Memory B cell (primary cell): Measurements from ENCODE around the gene NME3.

Source experiments
- ATAC-seq: fragments of 150-1000 bp; cut with Tn5 transposase; 2 replicates; pipeline ENCODE4 v1.10.0; 2021; ENCODE audit warnings: low read depth, mild to moderate bottlenecking, moderate library complexity
- DNase-seq, 2 donors: peaks; one replicate each; pipeline ENCODE4 v3.0.0; 2022; ENCODE audit warnings: low spot score in 2 of 2
- H3K27ac Mint-ChIP-seq: one replicate; pipeline ENCODE4 v1.8.0; 2022; ENCODE audit warnings: mild to moderate bottlenecking, moderate library complexity, mixed read lengths
- H3K27me3 Mint-ChIP-seq: one replicate; pipeline ENCODE4 v1.8.0; 2022; ENCODE audit warnings: mixed read lengths
- H3K36me3 Mint-ChIP-seq: one replicate; pipeline ENCODE4 v1.8.0; 2022; ENCODE audit warnings: mild to moderate bottlenecking, mixed read lengths
- H3K4me1 Mint-ChIP-seq: one replicate; pipeline ENCODE4 v1.8.0; 2022; ENCODE audit warnings: mixed read lengths
- H3K4me3 Mint-ChIP-seq: one replicate; pipeline ENCODE4 v1.8.0; 2022; ENCODE audit warnings: mild to moderate bottlenecking, moderate library complexity, mixed read lengths
- H3K9me3 Mint-ChIP-seq: one replicate; pipeline ENCODE4 v1.8.0; 2022; ENCODE audit warnings: mixed read lengths

The NME3 gene

DNA sequence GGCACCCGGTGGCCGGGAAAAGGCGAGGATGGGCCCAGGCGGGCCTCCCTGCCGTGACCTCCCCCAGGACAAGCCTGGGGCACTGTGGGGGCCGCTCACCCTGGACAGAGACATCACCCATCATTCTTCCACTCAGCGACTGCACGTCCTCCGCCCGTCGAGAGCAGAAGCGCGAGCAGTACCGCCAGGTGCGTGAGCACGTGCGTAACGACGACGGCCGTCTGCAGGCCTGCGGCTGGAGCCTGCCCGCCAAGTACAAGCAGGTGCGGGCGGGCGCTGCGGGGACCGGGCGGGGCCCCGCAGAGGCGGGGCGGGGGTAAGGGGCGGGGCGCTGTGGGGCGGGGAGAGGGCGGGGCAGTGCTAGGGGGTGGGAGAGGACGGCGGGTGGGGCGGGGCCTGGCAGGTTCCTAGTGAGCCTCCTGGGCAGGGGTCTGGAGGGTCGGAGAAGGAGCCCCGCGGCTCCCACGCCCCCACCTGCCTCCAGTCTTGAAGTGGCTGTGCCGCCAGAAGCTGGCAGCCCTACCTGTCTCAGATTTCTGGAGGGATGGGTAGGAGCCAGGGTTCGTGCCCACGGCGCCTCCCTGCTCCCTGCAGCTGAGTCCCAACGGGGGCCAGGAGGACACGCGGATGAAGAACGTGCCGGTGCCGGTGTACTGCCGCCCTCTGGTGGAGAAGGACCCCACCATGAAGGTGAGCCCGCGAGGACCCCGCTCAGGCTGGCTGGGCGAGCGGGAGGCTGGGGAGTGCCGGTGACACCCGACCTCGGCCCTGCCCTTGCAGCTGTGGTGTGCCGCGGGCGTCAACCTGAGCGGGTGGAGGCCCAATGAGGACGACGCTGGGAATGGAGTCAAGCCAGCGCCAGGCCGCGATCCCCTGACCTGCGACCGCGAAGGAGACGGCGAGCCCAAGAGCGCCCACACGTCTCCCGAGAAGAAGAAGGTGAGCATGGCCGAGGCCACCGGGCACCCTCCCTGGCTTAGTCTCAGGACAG is 7.5 kb downstream of the NME3 start:
- Mint-ChIP-seq H3K4me1 (no peaks in the 10 kb centered on the region), H3K36me3 (peaks cover 15% of the 10 kb centered on the region), H3K9me3 (no peaks in the 10 kb centered on the region), H3K27me3 (no peaks in the 10 kb centered on the region), H3K27ac (no peak overlapping the region), H3K4me3 (no peak overlapping the region)
- no peak for ATAC-seq
- DNase-seq: no peak

DNA sequence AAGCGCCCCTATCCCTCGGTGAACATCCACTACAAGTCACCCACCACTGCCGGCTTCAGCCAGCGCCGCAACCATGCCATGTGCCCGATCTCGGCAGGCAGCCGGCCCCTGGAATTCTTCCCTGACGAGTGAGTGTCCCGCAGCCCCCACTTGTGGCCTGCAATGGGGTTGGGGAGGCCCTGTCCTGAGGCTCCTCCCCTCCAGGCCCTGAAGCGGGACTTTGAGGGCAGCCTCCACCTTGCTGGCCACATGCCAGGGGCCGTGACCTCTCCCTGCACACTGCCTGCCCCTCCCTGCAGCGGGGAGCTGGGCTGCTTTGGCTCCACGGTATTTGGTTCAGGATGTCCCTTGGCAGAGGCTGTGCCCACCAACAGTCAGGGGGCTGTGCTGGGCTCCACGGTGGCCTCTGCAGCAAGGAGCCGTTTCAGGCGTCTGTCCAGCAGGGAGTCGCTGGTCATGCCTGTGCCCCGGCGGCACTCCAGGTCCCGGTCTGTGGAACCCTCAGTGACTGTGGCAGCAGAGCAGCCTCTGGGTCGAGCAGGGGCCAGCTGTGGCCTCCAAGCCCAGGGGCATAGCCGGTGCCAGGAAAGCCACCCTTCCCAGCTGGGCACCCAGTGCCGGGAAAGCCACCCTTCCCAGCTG is 8.3 kb downstream of the NME3 start:
- H3K4me1 Mint-ChIP-seq: no peaks in the 10 kb centered on the region
- H3K4me3 Mint-ChIP-seq: no peak overlapping the region
- no peaks in the 10 kb centered on the region for H3K27me3 Mint-ChIP-seq
- DNase-seq (no peak), ATAC-seq (no peak)
- no peaks in the 10 kb centered on the region for H3K9me3 Mint-ChIP-seq
- no peak overlapping the region for H3K27ac Mint-ChIP-seq
- H3K36me3 Mint-ChIP-seq: peaks cover 11% of the 10 kb centered on the region

DNA sequence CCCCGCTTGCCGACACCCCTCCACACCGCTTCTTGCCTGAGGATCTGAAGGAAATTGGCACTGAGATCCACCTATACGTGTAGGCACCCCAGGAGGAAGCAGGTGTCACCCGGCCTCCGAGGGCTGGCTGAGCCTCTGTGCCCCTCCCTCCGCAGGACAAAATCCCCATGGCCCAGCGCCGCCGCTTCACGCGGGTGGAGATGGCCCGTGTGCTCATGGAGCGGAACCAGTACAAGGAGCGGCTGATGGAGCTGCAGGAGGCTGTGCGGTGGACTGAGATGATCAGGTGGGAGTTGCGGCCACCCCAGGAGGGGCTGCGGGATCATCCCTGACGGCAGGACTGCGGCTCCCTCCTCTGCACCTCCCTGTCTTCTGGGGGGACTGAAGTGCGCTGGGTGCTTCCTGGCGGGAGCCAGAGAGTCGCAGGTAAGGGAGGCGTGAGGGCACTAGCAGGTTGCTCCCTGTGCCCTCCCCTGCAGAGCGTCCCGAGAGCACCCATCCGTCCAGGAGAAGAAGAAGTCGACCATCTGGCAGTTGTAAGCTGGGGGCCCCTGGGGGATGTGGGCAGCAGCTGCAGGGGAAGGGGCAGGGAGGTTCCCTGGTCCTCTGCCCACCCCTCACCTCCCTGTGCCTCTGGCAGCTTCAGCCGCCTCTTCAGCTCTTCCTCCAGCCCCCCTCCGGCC is 9.0 kb downstream of the NME3 start:
- DNase-seq (no peak), ATAC-seq (no peak)
- no peak overlapping the region for H3K27ac Mint-ChIP-seq
- peaks cover 11% of the 10 kb centered on the region for H3K36me3 Mint-ChIP-seq
- H3K4me3 Mint-ChIP-seq: no peak overlapping the region
- no peaks in the 10 kb centered on the region for H3K4me1 Mint-ChIP-seq
- no peaks in the 10 kb centered on the region for H3K9me3 Mint-ChIP-seq
- no peaks in the 10 kb centered on the region for H3K27me3 Mint-ChIP-seq

DNA sequence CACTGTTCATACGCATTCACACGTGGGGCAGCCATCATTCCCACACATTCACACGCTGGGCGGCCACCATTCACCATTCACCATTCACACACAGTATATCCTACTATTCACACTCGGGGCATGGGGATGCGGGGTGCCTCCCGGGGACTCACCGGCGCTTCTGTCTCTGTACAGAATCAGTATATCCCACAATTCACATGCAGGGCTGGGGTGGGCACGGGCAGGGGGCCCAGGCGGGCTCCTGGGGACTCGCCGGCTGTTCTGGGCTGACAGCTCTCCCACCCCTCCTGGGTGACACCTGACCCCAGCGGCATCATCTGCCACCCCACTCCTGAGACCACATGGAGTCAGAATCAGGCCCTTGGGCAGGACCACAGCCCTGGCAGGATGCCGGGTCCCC is 9.6 kb downstream of the NME3 start:
- peaks cover 9% of the 10 kb centered on the region for H3K36me3 Mint-ChIP-seq
- H3K27ac Mint-ChIP-seq: no peak overlapping the region
- H3K27me3 Mint-ChIP-seq: no peaks in the 10 kb centered on the region
- no peak for DNase-seq
- ATAC-seq: no peak
- no peaks in the 10 kb centered on the region for H3K4me1 Mint-ChIP-seq
- H3K9me3 Mint-ChIP-seq: no peaks in the 10 kb centered on the region
- no peak overlapping the region for H3K4me3 Mint-ChIP-seq

DNA sequence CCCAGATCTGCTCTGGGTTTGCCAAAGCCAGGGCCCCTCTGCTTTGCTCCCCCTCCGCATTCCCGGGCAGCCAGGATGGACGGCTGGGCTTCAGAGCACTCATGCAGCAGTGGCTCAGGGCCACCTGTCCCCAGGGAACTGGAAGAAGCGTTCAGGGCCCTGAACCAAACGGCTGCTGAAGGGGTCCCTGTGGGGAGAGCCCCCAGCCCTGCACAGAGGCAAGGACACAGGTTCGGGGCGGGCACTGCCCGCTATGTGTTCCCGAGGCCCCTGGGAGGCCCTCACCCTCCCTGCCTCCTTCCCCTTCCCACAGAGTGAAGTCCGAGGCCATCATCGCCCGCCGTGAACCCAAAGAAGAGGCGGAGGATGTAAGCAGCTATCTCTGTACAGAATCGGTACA is 10.4 kb downstream of the NME3 start:
- Mint-ChIP-seq H3K27me3 (no peaks in the 10 kb centered on the region), H3K4me3 (no peak overlapping the region), H3K4me1 (no peaks in the 10 kb centered on the region), H3K9me3 (no peaks in the 10 kb centered on the region), H3K27ac (no peak overlapping the region), H3K36me3 (peaks cover 10% of the 10 kb centered on the region)
- no peak for DNase-seq
- no peak for ATAC-seq

DNA sequence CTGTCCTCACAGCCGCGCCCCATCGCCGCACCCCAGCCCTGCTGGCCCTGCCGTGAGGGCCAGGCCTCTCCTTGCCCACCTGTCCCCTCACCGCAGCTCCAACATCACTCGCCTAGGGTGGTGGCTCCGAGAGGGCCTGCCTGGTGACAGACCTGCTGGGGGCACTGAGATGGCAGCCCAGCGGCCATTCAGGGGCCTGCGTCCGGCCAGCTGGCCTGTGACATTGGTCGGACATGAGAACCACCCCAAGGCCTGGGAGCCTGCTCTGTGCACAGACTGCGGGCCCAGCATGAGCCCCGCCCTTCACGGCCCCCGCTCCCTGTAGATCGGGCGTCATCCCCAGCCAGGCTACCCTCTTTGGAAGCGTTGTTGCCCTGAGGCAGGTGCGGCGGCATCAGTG is 11.8 kb downstream of the NME3 start:
- Mint-ChIP-seq H3K27me3 (no peaks in the 10 kb centered on the region), H3K36me3 (peaks cover 16% of the 10 kb centered on the region), H3K4me3 (no peak overlapping the region), H3K27ac (no peak overlapping the region), H3K4me1 (no peaks in the 10 kb centered on the region), H3K9me3 (no peaks in the 10 kb centered on the region)
- ATAC-seq (no peak), DNase-seq (no peak)

DNA sequence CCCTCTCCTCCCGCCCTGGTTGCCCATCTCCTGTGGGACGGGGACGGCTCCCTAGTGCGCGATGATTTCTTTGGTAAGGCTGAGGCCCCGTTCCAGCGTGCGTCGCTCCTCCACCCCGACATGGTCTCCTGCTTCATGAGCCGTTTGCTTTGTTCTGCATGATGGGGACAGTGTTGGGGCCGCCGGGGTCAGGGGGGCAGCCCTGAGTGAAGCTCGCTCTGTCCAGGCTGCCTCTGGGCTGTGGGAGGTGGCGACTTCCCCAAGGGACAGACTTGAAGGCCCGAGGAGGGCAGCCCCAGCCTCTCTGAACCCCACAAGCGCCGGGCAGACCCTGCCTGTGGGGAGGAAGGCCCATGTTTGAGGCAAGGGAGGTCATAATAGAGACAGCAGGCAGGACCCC is 12.4 kb downstream of the NME3 start:
- no peak for DNase-seq
- H3K36me3 Mint-ChIP-seq: peaks cover 16% of the 10 kb centered on the region
- H3K9me3 Mint-ChIP-seq: no peaks in the 10 kb centered on the region
- no peak for ATAC-seq
- H3K27me3 Mint-ChIP-seq: no peaks in the 10 kb centered on the region
- no peak overlapping the region for H3K4me3 Mint-ChIP-seq
- no peak overlapping the region for H3K27ac Mint-ChIP-seq
- H3K4me1 Mint-ChIP-seq: no peaks in the 10 kb centered on the region

DNA sequence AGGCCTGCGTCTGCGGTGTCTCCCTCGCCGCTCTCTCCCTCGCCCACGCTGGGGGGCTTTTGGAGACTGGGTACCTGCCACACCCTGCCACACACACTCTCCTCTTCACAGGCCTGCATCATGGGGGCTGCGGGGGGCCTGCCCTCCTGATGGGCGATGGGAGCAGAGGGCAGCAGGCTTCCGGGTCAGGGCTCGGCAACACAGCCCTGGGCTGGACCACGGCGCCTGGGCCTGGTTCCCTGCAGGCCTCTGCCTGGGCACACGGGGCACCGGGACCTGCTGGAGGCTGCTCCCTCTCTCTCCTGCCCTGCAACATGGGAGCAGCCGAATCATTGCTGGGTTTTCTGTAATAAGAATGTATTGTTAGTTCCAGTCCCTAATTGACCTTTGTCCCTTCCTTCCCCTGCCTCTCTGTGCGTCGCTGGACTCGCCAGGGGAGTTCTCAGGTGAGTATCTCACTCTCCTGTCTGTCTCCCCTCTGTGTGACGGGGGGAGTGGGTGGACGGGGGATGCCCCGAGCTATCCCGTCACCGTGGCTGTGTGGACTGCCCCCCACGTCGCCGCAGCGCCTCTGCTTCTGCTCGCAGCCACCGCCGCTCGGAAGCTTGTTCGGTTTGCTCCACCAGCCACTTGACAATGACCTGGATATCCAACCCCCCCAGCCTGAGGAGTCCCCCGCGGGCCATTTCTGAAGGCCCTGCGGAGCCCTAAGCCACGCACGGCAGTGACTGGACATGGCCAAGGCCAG is 13.5 kb downstream of the NME3 start:
- ATAC-seq (no peak), DNase-seq (no peak)
- Mint-ChIP-seq H3K27ac (no peak overlapping the region), H3K27me3 (no peaks in the 10 kb centered on the region), H3K4me3 (no peak overlapping the region), H3K36me3 (peaks cover 16% of the 10 kb centered on the region), H3K9me3 (no peaks in the 10 kb centered on the region), H3K4me1 (no peaks in the 10 kb centered on the region)

DNA sequence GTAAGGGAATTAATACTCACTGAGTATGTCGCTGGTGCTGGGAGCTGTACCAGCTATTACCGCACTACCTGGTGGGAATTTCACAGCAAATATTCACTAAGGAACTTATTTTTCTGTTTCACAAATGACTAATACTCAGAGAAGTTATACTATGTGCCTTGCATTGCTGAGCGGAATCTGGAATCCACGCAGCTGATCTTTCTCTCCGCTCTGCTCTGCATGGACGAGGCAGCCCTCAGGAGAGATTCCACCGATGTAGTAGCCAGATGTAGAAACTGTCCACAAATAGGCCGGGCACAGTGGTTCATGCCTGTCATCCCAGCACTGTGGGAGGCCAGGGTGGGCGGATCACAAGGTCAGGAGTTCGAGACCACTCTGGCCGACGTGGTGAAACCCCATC is 17.1 kb downstream of the NME3 start:
- H3K27ac Mint-ChIP-seq: no peak overlapping the region
- no peaks in the 10 kb centered on the region for H3K9me3 Mint-ChIP-seq
- peaks cover 12% of the 10 kb centered on the region for H3K36me3 Mint-ChIP-seq
- no peak overlapping the region for H3K4me3 Mint-ChIP-seq
- H3K27me3 Mint-ChIP-seq: no peaks in the 10 kb centered on the region
- DNase-seq (no peak), ATAC-seq (no peak)
- H3K4me1 Mint-ChIP-seq: no peaks in the 10 kb centered on the region

DNA sequence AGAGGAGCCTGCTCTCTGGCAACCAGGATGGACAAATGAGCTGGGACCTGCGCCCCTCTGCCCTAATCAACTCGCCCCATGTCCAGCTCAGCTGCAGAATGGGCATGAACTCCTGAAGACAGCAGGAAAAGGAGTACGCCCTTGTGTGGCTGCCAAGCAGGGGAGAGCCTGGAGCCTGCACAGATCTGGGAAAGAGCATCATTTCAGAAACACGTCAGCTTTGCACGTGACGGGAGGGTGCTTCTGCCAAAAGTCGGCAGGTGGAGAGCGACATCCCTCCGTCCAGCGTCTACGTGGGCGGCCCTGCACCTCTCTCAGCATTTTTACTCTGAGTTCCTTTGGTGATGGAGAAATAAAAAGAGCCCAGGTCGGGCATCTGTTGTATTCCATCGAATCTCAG is 18.5 kb downstream of the NME3 start:
- Mint-ChIP-seq H3K4me1 (no peaks in the 10 kb centered on the region), H3K9me3 (no peaks in the 10 kb centered on the region), H3K4me3 (no peak overlapping the region), H3K36me3 (peaks cover 15% of the 10 kb centered on the region), H3K27me3 (no peaks in the 10 kb centered on the region), H3K27ac (no peak overlapping the region)
- ATAC-seq: no peak
- DNase-seq: no peak

DNA sequence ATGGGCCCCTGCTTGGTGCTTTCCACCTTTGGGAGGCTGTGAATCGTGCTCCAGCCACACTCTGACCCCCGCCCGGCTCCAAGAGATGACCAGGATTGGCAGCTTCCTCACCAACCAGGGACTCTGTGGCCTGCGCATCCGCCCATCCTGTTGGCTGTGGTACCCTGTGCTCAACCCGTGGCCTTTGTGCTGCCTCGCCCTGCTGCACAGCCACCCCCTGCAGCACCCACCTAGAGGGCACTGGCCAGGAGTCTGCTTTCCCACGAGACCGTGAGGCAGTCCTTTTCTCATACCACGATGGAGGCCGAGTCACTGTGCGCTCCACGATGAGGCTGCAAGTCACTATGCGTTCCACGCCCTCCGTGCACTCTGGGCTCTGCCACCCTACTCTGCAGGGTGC is 19.4 kb downstream of the NME3 start:
- Mint-ChIP-seq H3K36me3 (peaks cover 18% of the 10 kb centered on the region), H3K27ac (no peak overlapping the region), H3K27me3 (no peaks in the 10 kb centered on the region), H3K4me3 (no peak overlapping the region), H3K9me3 (no peaks in the 10 kb centered on the region), H3K4me1 (no peaks in the 10 kb centered on the region)
- ATAC-seq: no peak
- no peak for DNase-seq

DNA sequence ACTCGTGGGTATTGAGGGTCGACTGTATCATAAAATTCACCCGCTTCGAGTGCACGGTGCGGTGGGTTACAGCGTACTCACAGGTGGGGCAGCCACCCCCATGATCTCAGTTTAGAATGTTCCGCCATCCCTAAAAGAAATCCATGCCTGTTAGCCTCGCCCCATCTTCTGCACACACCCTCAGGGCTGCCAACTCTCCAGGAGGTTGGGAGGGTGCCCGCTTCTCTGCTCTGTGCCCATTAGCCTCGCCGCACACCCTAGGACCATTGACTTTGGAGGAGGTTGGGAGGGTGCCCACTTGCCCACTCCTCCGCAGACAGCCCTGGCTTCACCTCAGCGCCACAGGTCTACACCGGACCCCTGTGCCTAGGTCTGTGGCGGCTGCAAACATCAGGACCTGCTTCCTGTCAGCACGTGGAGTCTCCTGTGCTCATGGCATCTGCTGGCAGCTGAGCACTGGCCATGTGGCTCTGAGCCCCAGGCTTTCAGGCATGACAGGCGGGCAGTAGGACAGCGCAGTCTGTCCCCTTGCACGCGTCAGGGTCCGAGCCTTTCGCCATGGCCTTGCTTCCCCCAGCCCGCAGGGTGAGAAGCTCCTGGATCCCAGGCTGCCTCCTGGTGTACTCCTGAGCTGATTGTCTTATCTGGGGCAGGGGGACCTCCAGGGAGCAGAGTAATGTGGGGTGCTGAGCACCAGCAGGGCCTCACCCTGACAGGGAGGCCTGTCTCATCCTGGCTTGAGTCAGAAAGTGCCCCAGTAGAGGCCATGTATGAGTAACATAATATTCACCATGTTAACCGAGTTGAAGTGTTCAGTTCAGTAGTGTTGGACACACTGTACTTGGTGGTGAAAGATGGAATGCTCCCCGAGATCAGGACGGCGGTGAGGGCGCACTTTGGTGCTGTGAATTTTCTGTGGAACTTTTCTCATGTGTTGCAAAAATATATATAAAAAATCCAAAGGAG is 21.9 kb downstream of the NME3 start:
- H3K27ac Mint-ChIP-seq: no peak overlapping the region

DNA sequence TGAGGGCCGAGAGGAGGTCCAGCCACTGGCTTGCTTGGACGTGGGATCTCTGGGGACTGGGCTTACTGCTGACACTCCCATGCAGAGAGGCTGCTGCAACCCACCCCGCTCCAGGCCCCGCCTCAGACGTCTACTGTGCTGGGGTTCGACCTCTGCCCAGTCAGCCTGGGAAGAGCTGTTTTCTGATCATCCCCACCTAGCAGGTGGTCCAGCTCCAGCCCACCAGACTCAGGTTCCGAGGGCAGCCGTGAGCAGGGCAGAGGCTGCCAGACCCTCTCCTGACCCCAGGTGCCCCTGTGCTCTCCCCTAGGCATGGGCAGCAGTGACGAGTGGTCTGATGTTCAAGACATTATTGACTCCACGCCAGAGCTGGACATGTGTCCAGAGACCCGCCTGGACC is 23.4 kb downstream of the NME3 start:
- ATAC-seq: no peak
- Mint-ChIP-seq H3K36me3 (peaks cover 19% of the 10 kb centered on the region), H3K27ac (no peak overlapping the region), H3K4me1 (peaks cover 2% of the 10 kb centered on the region), H3K4me3 (no peak overlapping the region), H3K27me3 (no peaks in the 10 kb centered on the region), H3K9me3 (no peaks in the 10 kb centered on the region)
- DNase-seq: no peak

More for the DNA sequence above, 21.9 kb downstream of the NME3 start:
- peaks cover 2% of the 10 kb centered on the region for H3K4me1 Mint-ChIP-seq
- DNase-seq (no peak), ATAC-seq (no peak)
- no peaks in the 10 kb centered on the region for H3K9me3 Mint-ChIP-seq
- H3K4me3 Mint-ChIP-seq: no peak overlapping the region
- H3K36me3 Mint-ChIP-seq: peaks cover 15% of the 10 kb centered on the region
- no peaks in the 10 kb centered on the region for H3K27me3 Mint-ChIP-seq
